Choroid plexus epithelial cell (primary cell): ENCODE measurements around the gene ZNF70.

Source experiments
- DNase-seq: peaks from one replicate; pipeline ENCODE4 v3.0.0-alpha.2; 2010; ENCODE audit warnings: low read depth
- H3K4me3 ChIP-seq: 2 replicates; pipeline ENCODE4 v1.5.1; 2011; ENCODE audit warnings: low read depth, mild to moderate bottlenecking, control low read depth, low read length, moderate library complexity
- CTCF ChIP-seq: conservative IDR thresholded peaks from 2 replicates; pipeline ENCODE4 v1.5.1; 2011; ENCODE audit warnings: low read depth, mild to moderate bottlenecking, control low read depth, inconsistent platforms, low read length, moderate library complexity

The ZNF70 gene

GRCh38 chr22:23693979-23694680 lies 56.8 kb downstream of the ZNF70 start:
- DNase-seq, result no peak
- TF ChIP-seq CTCF, result no peak
- no peak overlapping the region for H3K4me3 ChIP-seq

GRCh38 chr22:23692598-23693291 lies 58.2 kb downstream of the ZNF70 start:
- H3K4me3 ChIP-seq, result no peak overlapping the region
- no peak for DNase-seq
- TF ChIP-seq CTCF, result no peak

- no peak for DNase-seq
- no peak for TF ChIP-seq CTCF
- no peak overlapping the region for H3K4me3 ChIP-seq
Measured at GRCh38 chr22:23691748-23692423, 59.0 kb downstream of the ZNF70 start.

- TF ChIP-seq CTCF, result no peak
- H3K4me3 ChIP-seq, result no peak within 1 kb of the TSS
- no peak for DNase-seq
Measured at GRCh38 chr22:23690713-23691112, 60.2 kb downstream of the ZNF70 start, which contains the start of gene RGL4. Gene RGL4 (plus strand): TSS chr22:23691013. CDS start chr22:23692031, 1,018 bp downstream.

- no peak for DNase-seq
- no peak overlapping the region for H3K4me3 ChIP-seq
- TF ChIP-seq CTCF, result no peak
Measured at GRCh38 chr22:23689414-23689813, 61.5 kb downstream of the ZNF70 start.
